ENCODE data around the gene TUBB1.

TUBB1 gene

DNA sequence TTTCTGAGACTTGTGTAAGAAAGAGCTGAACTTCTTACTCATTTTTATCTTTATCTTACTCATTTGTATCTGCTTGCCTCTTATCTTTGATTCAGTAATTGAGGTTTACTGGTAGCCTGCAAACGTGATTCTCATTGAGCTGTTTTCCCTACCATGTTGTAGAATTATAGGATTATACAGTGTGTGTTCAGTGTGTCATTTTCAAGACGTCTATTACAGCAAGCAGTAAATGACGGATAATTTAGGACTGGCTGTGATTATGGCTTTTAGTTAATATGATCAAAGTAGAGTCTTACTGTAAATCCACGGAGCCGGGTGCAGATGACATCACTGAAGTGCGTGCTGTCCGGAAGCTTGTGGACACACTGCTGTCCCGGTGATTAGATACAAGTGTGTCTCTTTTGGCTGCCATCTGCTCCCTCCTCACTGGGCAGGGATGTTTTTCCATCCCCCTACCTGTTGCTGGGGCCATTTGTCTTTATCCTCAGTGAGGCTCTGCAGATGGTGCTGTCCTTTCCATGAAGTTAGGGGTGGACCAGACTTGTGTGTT lies 32.2 kb upstream of the TUBB1 start:
- TF ChIP-seq, protein P1, sequence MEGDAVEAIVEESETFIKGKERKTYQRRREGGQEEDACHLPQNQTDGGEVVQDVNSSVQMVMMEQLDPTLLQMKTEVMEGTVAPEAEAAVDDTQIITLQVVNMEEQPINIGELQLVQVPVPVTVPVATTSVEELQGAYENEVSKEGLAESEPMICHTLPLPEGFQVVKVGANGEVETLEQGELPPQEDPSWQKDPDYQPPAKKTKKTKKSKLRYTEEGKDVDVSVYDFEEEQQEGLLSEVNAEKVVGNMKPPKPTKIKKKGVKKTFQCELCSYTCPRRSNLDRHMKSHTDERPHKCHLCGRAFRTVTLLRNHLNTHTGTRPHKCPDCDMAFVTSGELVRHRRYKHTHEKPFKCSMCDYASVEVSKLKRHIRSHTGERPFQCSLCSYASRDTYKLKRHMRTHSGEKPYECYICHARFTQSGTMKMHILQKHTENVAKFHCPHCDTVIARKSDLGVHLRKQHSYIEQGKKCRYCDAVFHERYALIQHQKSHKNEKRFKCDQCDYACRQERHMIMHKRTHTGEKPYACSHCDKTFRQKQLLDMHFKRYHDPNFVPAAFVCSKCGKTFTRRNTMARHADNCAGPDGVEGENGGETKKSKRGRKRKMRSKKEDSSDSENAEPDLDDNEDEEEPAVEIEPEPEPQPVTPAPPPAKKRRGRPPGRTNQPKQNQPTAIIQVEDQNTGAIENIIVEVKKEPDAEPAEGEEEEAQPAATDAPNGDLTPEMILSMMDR (conservative IDR thresholded peaks at IDR 0.05; ENCODE audit: low read depth, low read length), result no peak
- no peak overlapping the region for H3K4me2 ChIP-seq
- no peaks in the 10 kb centered on the region; the same call in 1 of the 2 replicates for H4K20me1 ChIP-seq (ENCODE audit: insufficient read depth)
- H3K9ac ChIP-seq, result no peak overlapping the region
- no peak overlapping the region for H3K4me3 ChIP-seq (IDR thresholded peaks at IDR 0.05; ENCODE audit: insufficient read depth, low read depth, low read length)
- no peak overlapping the region for H2AFZ ChIP-seq (ENCODE audit: low read depth)
- H3K36me3 ChIP-seq (ENCODE audit: insufficient read depth), result peaks cover 26% of the 10 kb centered on the region
- H3K27ac ChIP-seq, result no peak overlapping the region
- H3K4me1 ChIP-seq (ENCODE audit: low read depth, poor library complexity, severe bottlenecking), result peaks cover 25% of the 10 kb centered on the region
- no peaks in the 10 kb centered on the region for H3K27me3 ChIP-seq (ENCODE audit: insufficient read depth, low read depth)
- peaks cover 40% of the 10 kb centered on the region for H3K79me2 ChIP-seq (ENCODE audit: insufficient read depth, low read depth)

DNA sequence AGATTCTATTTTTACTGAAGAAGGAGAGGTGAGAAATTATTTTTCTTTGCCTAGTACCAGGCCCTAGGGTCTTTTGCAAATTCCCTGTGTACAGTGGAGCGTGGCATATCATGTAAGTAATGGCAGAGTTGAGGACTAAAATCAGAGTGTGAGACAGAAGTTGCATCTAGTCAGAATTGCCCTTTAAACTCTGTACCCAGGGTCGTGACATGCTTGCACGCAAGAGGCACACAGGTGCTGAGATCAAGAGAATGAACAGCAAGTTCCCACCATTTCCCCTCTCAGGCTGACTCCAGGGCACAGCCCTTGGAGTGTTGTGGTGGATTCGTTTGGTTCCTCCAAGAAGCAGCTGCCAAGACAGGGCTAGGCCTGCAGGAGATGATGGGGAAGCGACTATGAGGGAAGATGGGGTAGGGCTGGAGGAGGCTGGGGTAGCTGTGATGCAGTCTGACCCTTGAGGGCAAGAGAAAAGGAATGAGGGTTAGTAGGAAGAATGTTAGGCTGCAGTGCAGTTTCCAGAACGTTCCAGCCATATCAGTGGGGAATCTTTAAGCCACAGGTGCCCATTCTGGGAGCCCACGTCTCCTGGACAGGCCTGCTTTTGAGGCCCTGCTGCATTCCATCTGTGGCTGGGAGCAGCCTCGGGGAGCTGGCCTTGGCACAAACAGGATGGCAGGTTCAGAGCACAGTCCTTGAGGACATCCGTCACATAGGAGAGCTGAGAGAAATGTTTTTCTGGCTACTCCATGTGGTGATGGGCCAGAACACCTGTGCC lies 31.3 kb upstream of the TUBB1 start:
- no peak overlapping the region for H3K9ac ChIP-seq
- no peak overlapping the region for H2AFZ ChIP-seq (ENCODE audit: low read depth)
- peaks cover 33% of the 10 kb centered on the region for H3K36me3 ChIP-seq (ENCODE audit: insufficient read depth)
- no peaks in the 10 kb centered on the region for H3K27me3 ChIP-seq (ENCODE audit: insufficient read depth, low read depth)
- no peaks in the 10 kb centered on the region; the same call in 1 of the 2 replicates for H4K20me1 ChIP-seq (ENCODE audit: insufficient read depth)
- TF ChIP-seq, protein P1 (conservative IDR thresholded peaks at IDR 0.05; ENCODE audit: low read depth, low read length), result no peak
- H3K4me3 ChIP-seq (IDR thresholded peaks at IDR 0.05; ENCODE audit: insufficient read depth, low read depth, low read length), result no peak overlapping the region
- H3K4me2 ChIP-seq, result no peak overlapping the region
- H3K4me1 ChIP-seq (ENCODE audit: low read depth, poor library complexity, severe bottlenecking), result peaks cover 26% of the 10 kb centered on the region
- H3K79me2 ChIP-seq (ENCODE audit: insufficient read depth, low read depth), result peaks cover 30% of the 10 kb centered on the region
- H3K27ac ChIP-seq, result no peak overlapping the region

DNA sequence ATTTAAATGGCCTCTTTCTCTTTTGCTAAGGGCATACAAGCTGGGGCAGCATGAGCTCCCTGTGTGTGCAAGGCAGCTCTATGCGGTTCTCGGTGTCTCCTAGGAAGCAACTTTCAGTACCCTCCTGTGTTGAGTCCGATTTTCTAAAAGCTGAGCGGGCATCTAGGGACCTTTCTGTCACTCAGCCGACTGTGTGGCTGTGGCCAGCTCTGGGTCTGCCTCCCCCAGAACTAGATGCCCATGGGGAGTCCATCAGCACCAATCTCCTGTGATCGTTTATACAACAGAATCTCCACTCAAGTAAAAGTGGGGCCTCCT lies 30.7 kb upstream of the TUBB1 start:
- H3K4me1 ChIP-seq (ENCODE audit: low read depth, poor library complexity, severe bottlenecking), result peaks cover 29% of the 10 kb centered on the region
- TF ChIP-seq, protein P1 (conservative IDR thresholded peaks at IDR 0.05; ENCODE audit: low read depth, low read length), result no peak
- no peak overlapping the region for H3K4me3 ChIP-seq (IDR thresholded peaks at IDR 0.05; ENCODE audit: insufficient read depth, low read depth, low read length)
- no peak overlapping the region for H2AFZ ChIP-seq (ENCODE audit: low read depth)
- no peaks in the 10 kb centered on the region; the same call in 1 of the 2 replicates for H4K20me1 ChIP-seq (ENCODE audit: insufficient read depth)
- H3K36me3 ChIP-seq (ENCODE audit: insufficient read depth), result peaks cover 33% of the 10 kb centered on the region
- peaks cover 25% of the 10 kb centered on the region for H3K79me2 ChIP-seq (ENCODE audit: insufficient read depth, low read depth)
- H3K27me3 ChIP-seq (ENCODE audit: insufficient read depth, low read depth), result no peaks in the 10 kb centered on the region
- no peak overlapping the region for H3K4me2 ChIP-seq
- no peak overlapping the region for H3K27ac ChIP-seq
- no peak overlapping the region for H3K9ac ChIP-seq

DNA sequence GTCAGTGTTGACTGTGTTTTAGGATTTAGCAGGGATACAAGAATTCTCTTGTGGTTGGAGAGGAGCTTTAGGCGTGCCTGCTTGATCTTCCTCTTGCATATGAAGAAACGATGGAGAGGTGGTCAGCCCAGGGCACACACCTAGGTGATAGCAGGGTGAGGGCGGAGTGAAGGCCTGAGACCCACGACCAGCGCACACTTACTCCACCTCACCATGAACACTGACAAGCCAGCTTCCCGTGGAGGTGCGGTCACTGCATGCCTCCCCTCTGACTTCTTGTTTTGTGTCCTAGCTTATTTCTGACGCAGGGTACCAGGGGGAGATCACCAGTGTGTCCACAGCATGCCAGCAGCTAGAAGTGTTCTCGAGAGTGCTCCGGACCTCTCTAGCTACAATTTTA lies 30.0 kb upstream of the TUBB1 start:
- Histone ChIP-seq H3K27ac (no peak overlapping the region), H3K79me2 (ENCODE audit: insufficient read depth, low read depth) (peaks cover 18% of the 10 kb centered on the region), H3K36me3 (ENCODE audit: insufficient read depth) (peaks cover 33% of the 10 kb centered on the region), H3K27me3 (ENCODE audit: insufficient read depth, low read depth) (no peaks in the 10 kb centered on the region), H3K4me3 (IDR thresholded peaks at IDR 0.05; ENCODE audit: insufficient read depth, low read depth, low read length) (no peak overlapping the region), H3K9ac (no peak overlapping the region), H3K4me1 (ENCODE audit: low read depth, poor library complexity, severe bottlenecking) (peaks cover 32% of the 10 kb centered on the region), H4K20me1 (ENCODE audit: insufficient read depth) (no peaks in the 10 kb centered on the region; the same call in 1 of the 2 replicates), H2AFZ (ENCODE audit: low read depth) (no peak overlapping the region), H3K4me2 (no peak overlapping the region)
- TF ChIP-seq, protein P1 (conservative IDR thresholded peaks at IDR 0.05; ENCODE audit: low read depth, low read length), result no peak
